ENCODE measurements around the gene PCSK2. TPM values are rescaled to one million over a fixed set of nuclear protein-coding genes. Genes with fewer than 3 reads are reported as not detected.

Gene PCSK2
- total RNA-seq: not detected in 2 replicates

DNA sequence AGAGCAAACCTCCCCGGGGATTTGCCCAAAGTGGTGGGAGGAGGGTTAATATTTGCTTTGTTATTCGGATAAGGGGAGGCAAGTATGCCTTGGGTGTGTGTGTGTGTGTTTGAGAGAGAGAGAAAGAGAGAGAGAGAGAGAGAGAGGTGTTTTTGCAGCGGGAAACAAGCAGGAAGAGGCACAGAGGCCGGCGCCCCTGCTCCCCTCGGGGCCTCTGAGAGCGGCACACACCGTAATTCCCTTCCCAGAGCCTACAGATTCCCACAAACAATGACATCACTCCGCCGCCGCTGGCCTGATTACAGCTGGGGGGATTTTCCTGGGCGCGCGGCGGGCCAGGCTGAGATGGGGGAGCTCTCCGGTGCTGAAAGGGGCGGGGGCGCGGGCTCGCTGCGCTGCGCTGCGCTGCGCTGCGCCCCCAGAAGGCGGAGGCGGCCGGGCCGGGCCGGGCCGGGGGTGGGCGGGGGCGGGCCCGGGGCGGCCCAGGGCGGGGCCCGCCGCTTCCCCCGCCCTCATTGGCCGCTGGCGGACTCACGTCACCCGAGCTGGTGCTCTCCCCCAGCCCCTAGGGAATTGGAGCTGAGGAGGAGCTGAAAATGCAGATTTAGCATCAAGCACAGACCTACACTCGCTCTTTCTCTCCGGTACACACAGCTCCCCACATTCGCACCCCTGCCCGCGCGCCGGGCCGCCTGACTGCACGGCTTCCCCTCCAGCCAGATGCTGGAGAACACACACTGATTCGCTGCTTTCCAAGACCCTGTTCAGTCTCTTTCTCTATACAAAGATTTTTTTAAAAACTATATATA is at the start of gene PCSK2:
Gene PCSK2, plus strand, starts transcription at position 631 of the 809 bp plus-strand sequence. CDS start 266 bp downstream, outside the sequence.

GRCh38 chr20:17530716-17531664 is 304.1 kb downstream of the PCSK2 start, which contains the start of gene BFSP1:
BFSP1 (minus strand) TSS chr20:17531379; CDS start chr20:17531329, 50 bp downstream.

